MM.1S (cell line): ENCODE measurements around the gene FBXL13.
"Not testable (repeated sequence)": the region's sequence is repeated elsewhere in the genome, so short reads cannot be mapped to it uniquely, and the experiment has no call there.

Experiments used
- DNase-seq: peaks from one replicate; pipeline ENCODE4 v3.0.0-alpha.2; 2015
- H2AFZ ChIP-seq: fragments of 300-600 bp; sonication (generic); 2 replicates; pipeline ENCODE4 v1.6.0; 2016; ENCODE audit warnings: antibody characterized with exemption, low read length
- H3F3A ChIP-seq: fragments of 300-600 bp; sonication (generic); 2 replicates; pipeline ENCODE4 v1.6.1; 2016; ENCODE audit warnings: mild to moderate bottlenecking, antibody characterized with exemption, low read length, moderate library complexity, mixed read lengths; ENCODE audit not compliant: insufficient read depth
- H3K27ac ChIP-seq: fragments of 300-600 bp; sonication (generic); 2 replicates; pipeline ENCODE4 v1.5.1; 2016; ENCODE audit warnings: mild to moderate bottlenecking, low read length
- H3K27me3 ChIP-seq: fragments of 300-600 bp; sonication (generic); replicated peaks from 2 replicates; pipeline ENCODE4 v1.6.0; 2016; ENCODE audit warnings: low read length; ENCODE audit not compliant: insufficient read depth
- H3K36me3 ChIP-seq: fragments of 300-600 bp; sonication (generic); replicated peaks from 2 replicates; pipeline ENCODE4 v1.6.1; 2016; ENCODE audit warnings: mild to moderate bottlenecking, low read length, mixed read lengths; ENCODE audit not compliant: insufficient read depth
- H3K4me1 ChIP-seq: fragments of 300-600 bp; sonication (generic); 2 replicates; pipeline ENCODE4 v1.6.1; 2016; ENCODE audit warnings: low read length, mixed read lengths
- H3K4me2 ChIP-seq: fragments of 300-600 bp; sonication (generic); 2 replicates; pipeline ENCODE4 v1.6.0; 2016; ENCODE audit warnings: low read depth, low read length
- H3K4me3 ChIP-seq: fragments of 300-600 bp; sonication (generic); 2 replicates; pipeline ENCODE4 v1.5.1; 2016; ENCODE audit warnings: low read length, mixed read lengths
- H3K79me2 ChIP-seq: fragments of 300-600 bp; sonication (generic); 2 replicates; pipeline ENCODE4 v1.6.1; 2016; ENCODE audit warnings: mixed run types, low read length, mixed read lengths
- H3K9ac ChIP-seq: fragments of 300-600 bp; sonication (generic); 2 replicates; pipeline ENCODE4 v1.6.1; 2016; ENCODE audit warnings: low read length, mixed read lengths
- H3K9me2 ChIP-seq: fragments of 300-600 bp; sonication (generic); replicated peaks from 2 replicates; pipeline ENCODE4 v1.6.1; 2016; ENCODE audit warnings: mild to moderate bottlenecking, low read length, mixed read lengths; ENCODE audit not compliant: insufficient read depth
- H3K9me3 ChIP-seq: fragments of 300-600 bp; sonication (generic); replicated peaks from 2 replicates; pipeline ENCODE4 v1.6.1; 2016; ENCODE audit warnings: mild to moderate bottlenecking, low read length, mixed read lengths; ENCODE audit not compliant: insufficient read depth
- H4K20me1 ChIP-seq: fragments of 300-600 bp; sonication (generic); 2 replicates; pipeline ENCODE4 v1.6.1; 2016; ENCODE audit warnings: mild to moderate bottlenecking, low read length, moderate library complexity, mixed read lengths; ENCODE audit not compliant: insufficient read depth
- CTCF ChIP-seq: fragments of 300-600 bp; sonication (generic); IDR thresholded peaks from 2 replicates; pipeline ENCODE4 v1.5.1; 2016; ENCODE audit warnings: antibody characterized with exemption, low read length, mixed read lengths
- EZH2 ChIP-seq: fragments of 300-600 bp; sonication (generic); optimal IDR thresholded peaks from 2 replicates; pipeline ENCODE3; 2017; ENCODE audit warnings: low read depth, mild to moderate bottlenecking, antibody characterized with exemption, low read length, mixed read lengths
- EZH2phosphoT487 ChIP-seq: fragments of 300-600 bp; sonication (generic); IDR thresholded peaks from 2 replicates; pipeline ENCODE4 v1.6.1; 2018; ENCODE audit warnings: antibody characterized with exemption, low read length

FBXL13 gene

GRCh38 chr7:102912742-102913141 lies 161.9 kb downstream of the FBXL13 start, which contains the start of gene LRRC17:
LRRC17 (plus strand) TSS chr7:102913000; CDS start chr7:102933914, 20,914 bp downstream.
- H3K27ac ChIP-seq, result no peak within 1 kb of the TSS
- H3K9me2 ChIP-seq, result no peaks in the 10 kb centered on the region
- DNase-seq, result no peak
- H3K4me3 ChIP-seq, result no peak within 1 kb of the TSS
- H3K36me3 ChIP-seq, result no peaks in the 10 kb centered on the region
- no peak for TF ChIP-seq EZH2phosphoT487
- TF ChIP-seq EZH2, result no peak
- no peak for TF ChIP-seq CTCF
- H3K4me2 ChIP-seq, result no peak within 1 kb of the TSS
- H3K4me1 ChIP-seq, result no peaks in the 10 kb centered on the region
- no peaks in the 10 kb centered on the region for H3K79me2 ChIP-seq
- H3K9me3 ChIP-seq, result no peaks in the 10 kb centered on the region
- H3K9ac ChIP-seq, result no peak within 1 kb of the TSS
- no peaks in the 10 kb centered on the region for H4K20me1 ChIP-seq
- no peaks in the 10 kb centered on the region for H3F3A ChIP-seq
- H3K27me3 ChIP-seq, result no peaks in the 10 kb centered on the region
- no peak within 1 kb of the TSS for H2AFZ ChIP-seq

- H3K4me1 ChIP-seq, result no peaks in the 10 kb centered on the region
- H3K4me2 ChIP-seq, result no peak overlapping the region
- no peak overlapping the region for H3K9ac ChIP-seq
- no peaks in the 10 kb centered on the region for H4K20me1 ChIP-seq
- H3K9me2 ChIP-seq, result no peaks in the 10 kb centered on the region
- no peak overlapping the region for H3K4me3 ChIP-seq
- H3K36me3 ChIP-seq, result no peaks in the 10 kb centered on the region
- H2AFZ ChIP-seq, result no peak overlapping the region
- no peak for DNase-seq
- no peaks in the 10 kb centered on the region for H3K9me3 ChIP-seq
- no peak overlapping the region for H3K27ac ChIP-seq
- H3F3A ChIP-seq, result no peaks in the 10 kb centered on the region
- no peak for TF ChIP-seq CTCF
- TF ChIP-seq EZH2, result no peak
- no peak for TF ChIP-seq EZH2phosphoT487
- H3K79me2 ChIP-seq, result no peaks in the 10 kb centered on the region
- H3K27me3 ChIP-seq, result no peaks in the 10 kb centered on the region
Observed at GRCh38 chr7:102908676-102909075, 165.9 kb downstream of the FBXL13 start.

- H3K9me3 ChIP-seq, H3K27me3 ChIP-seq, H3K27ac ChIP-seq, H3K36me3 ChIP-seq, H3K9ac ChIP-seq, H3K4me1 ChIP-seq, DNase-seq, H3F3A ChIP-seq, H3K9me2 ChIP-seq, H2AFZ ChIP-seq, H3K79me2 ChIP-seq, H4K20me1 ChIP-seq, H3K4me3 ChIP-seq, H3K4me2 ChIP-seq: not testable (repeated sequence)
Observed at GRCh38 chr7:102903576-102903975, 171.0 kb downstream of the FBXL13 start.

GRCh38 chr7:102902052-102902451 lies 172.5 kb downstream of the FBXL13 start:
- not testable (repeated sequence) for H3K4me1 ChIP-seq, DNase-seq, H3K79me2 ChIP-seq, H3K4me3 ChIP-seq, H4K20me1 ChIP-seq, H3K27ac ChIP-seq, H3K9me3 ChIP-seq, H3K36me3 ChIP-seq, H2AFZ ChIP-seq, H3K9ac ChIP-seq, H3F3A ChIP-seq, H3K9me2 ChIP-seq, H3K27me3 ChIP-seq, H3K4me2 ChIP-seq
